Measurements from ENCODE around the gene PSMG3. TPM values are rescaled to one million over a fixed set of nuclear protein-coding genes. Genes with fewer than 3 reads are reported as not detected.

PSMG3 gene
- total RNA-seq, 2 experiments from 2014 or later, result 13.3 to 13.8 TPM

- Histone ChIP-seq H3K9me3 (ENCODE audit: control insufficient read depth in 1 of 2, insufficient read depth in 1 of 2, low read length in 2 of 2) (no peaks in the 10 kb centered on the region), H3K36me3 (ENCODE audit: insufficient read depth, low read length) (peaks cover 19% of the 10 kb centered on the region), H3K27me3 (ENCODE audit: control insufficient read depth in 1 of 2, insufficient read depth in 2 of 2, low read length in 2 of 2) (no peaks in the 10 kb centered on the region), H3K4me3 (ENCODE audit: low read length) (no peak overlapping the region), H3K4me1 (ENCODE audit: insufficient read depth, low read length) (peaks cover 35% of the 10 kb centered on the region), H3K27ac (ENCODE audit: low read depth in 1 of 2, low read length in 2 of 2) (no peak overlapping the region)
- H3K27ac Mint-ChIP-seq, result no peak overlapping the region
- DNase-seq, result no peak
- H3K36me3 Mint-ChIP-seq (ENCODE audit: low read depth), result peaks cover 17% of the 10 kb centered on the region
- intact Hi-C loops (cut with DNase I, micrococcal nuclease), result no loop called here
- ATAC-seq (ENCODE audit: poor library complexity), result no peak
- ChIA-PET CTCF (no interaction called here), POLR2A (no interaction called here)
- H3K9me3 Mint-ChIP-seq, result no peaks in the 10 kb centered on the region
- H3K27me3 Mint-ChIP-seq, result no peaks in the 10 kb centered on the region
- H3K4me3 Mint-ChIP-seq, result peak overlapping the region; percentile 54
- H3K4me1 Mint-ChIP-seq (ENCODE audit: low read depth), result peaks cover 21% of the 10 kb centered on the region
- no peak for TF ChIP-seq CTCF (IDR thresholded peaks at IDR 0.05)
These were observed 2.6 kb downstream of the PSMG3 start for GRCh38 chr7:1567049-1567771.

- intact Hi-C loops (cut with DNase I, micrococcal nuclease), result no loop called here
- Mint-ChIP-seq H3K4me1 (ENCODE audit: low read depth) (peaks cover 18% of the 10 kb centered on the region), H3K27ac (no peak overlapping the region), H3K9me3 (no peaks in the 10 kb centered on the region), H3K36me3 (ENCODE audit: low read depth) (peaks cover 17% of the 10 kb centered on the region), H3K4me3 (peak overlapping the region; percentile 42), H3K27me3 (no peaks in the 10 kb centered on the region)
- Histone ChIP-seq H3K27me3 (ENCODE audit: control insufficient read depth in 1 of 2, insufficient read depth in 2 of 2, low read length in 2 of 2) (no peaks in the 10 kb centered on the region), H3K27ac (ENCODE audit: low read depth in 1 of 2, low read length in 2 of 2) (no peak overlapping the region), H3K4me1 (ENCODE audit: insufficient read depth, low read length) (peaks cover 34% of the 10 kb centered on the region), H3K36me3 (ENCODE audit: insufficient read depth, low read length) (peaks cover 19% of the 10 kb centered on the region), H3K4me3 (ENCODE audit: low read length) (no peak overlapping the region), H3K9me3 (ENCODE audit: control insufficient read depth in 1 of 2, insufficient read depth in 1 of 2, low read length in 2 of 2) (no peaks in the 10 kb centered on the region)
- POLR2A ChIA-PET, result no interaction called here
- CTCF ChIA-PET, result no interaction called here
- ATAC-seq (ENCODE audit: poor library complexity) (no peak), DNase-seq (no peak)
- TF ChIP-seq CTCF (IDR thresholded peaks at IDR 0.05), result no peak
These were observed 3.2 kb downstream of the PSMG3 start for GRCh38 chr7:1566687-1567048.

- ChIA-PET CTCF (no interaction called here), POLR2A (no interaction called here)
- Histone ChIP-seq H3K27ac (ENCODE audit: low read depth in 1 of 2, low read length in 2 of 2) (no peak overlapping the region), H3K36me3 (ENCODE audit: insufficient read depth, low read length) (peaks cover 19% of the 10 kb centered on the region), H3K4me1 (ENCODE audit: insufficient read depth, low read length) (peaks cover 21% of the 10 kb centered on the region), H3K4me3 (ENCODE audit: low read length) (no peak overlapping the region), H3K9me3 (ENCODE audit: control insufficient read depth in 1 of 2, insufficient read depth in 1 of 2, low read length in 2 of 2) (no peaks in the 10 kb centered on the region), H3K27me3 (ENCODE audit: control insufficient read depth in 1 of 2, insufficient read depth in 2 of 2, low read length in 2 of 2) (no peaks in the 10 kb centered on the region)
- intact Hi-C loops (cut with DNase I, micrococcal nuclease), result no loop called here
- Mint-ChIP-seq H3K9me3 (no peaks in the 10 kb centered on the region), H3K36me3 (ENCODE audit: low read depth) (peaks cover 17% of the 10 kb centered on the region), H3K27me3 (no peaks in the 10 kb centered on the region), H3K4me3 (no peak overlapping the region), H3K4me1 (ENCODE audit: low read depth) (peaks cover 10% of the 10 kb centered on the region), H3K27ac (no peak overlapping the region)
- DNase-seq, result no peak
- ATAC-seq (ENCODE audit: poor library complexity), result no peak
- TF ChIP-seq CTCF (IDR thresholded peaks at IDR 0.05), result no peak
These were observed 5.2 kb downstream of the PSMG3 start for GRCh38 chr7:1564603-1565022.
